WTC11 (cell line): ENCODE data around the gene SLC25A51. TPM values are rescaled to one million over a fixed set of nuclear protein-coding genes. Genes with fewer than 3 reads are reported as not detected.

ENCODE experiments used
- ATAC-seq: fragments of 200-7000 bp; cut with Tn5 transposase; 2 replicates; pipeline ENCODE4 v1.10.0; 2021; ENCODE audit warnings: mild to moderate bottlenecking, moderate library complexity
- CTCF ChIA-PET: fragments of 300-600 bp; sonication (Branson Sonifier 250); formaldehyde crosslinking; loops from one replicate; lab custom pipeline; 2021; ENCODE audit warnings: antibody characterized with exemption; lab: Charles Lee
- POLR2A ChIA-PET: fragments of 350-600 bp; sonication (Branson Sonifier 250); formaldehyde crosslinking; loops from one replicate; lab custom pipeline; 2021; ENCODE audit warnings: antibody characterized with exemption; lab: Charles Lee
- DNase-seq: peaks from one replicate; pipeline ENCODE4 v3.0.0; 2021; ENCODE audit warnings: low spot score
- H3K27ac Mint-ChIP-seq: 2 replicates; pipeline ENCODE4 v1.8.0; 2021; ENCODE audit warnings: mixed read lengths
- H3K27me3 Mint-ChIP-seq: 2 replicates; pipeline ENCODE4 v1.8.0; 2021; ENCODE audit warnings: low read depth, mild to moderate bottlenecking, moderate library complexity, mixed read lengths
- H3K36me3 Mint-ChIP-seq: 2 replicates; pipeline ENCODE4 v1.8.0; 2021; ENCODE audit warnings: mixed read lengths
- H3K4me1 Mint-ChIP-seq: 2 replicates; pipeline ENCODE4 v1.8.0; 2022; ENCODE audit warnings: mixed read lengths
- H3K4me3 Mint-ChIP-seq: 2 replicates; pipeline ENCODE4 v1.8.0; 2021; ENCODE audit warnings: mild to moderate bottlenecking, moderate library complexity, mixed read lengths
- H3K9me3 Mint-ChIP-seq: 2 replicates; pipeline ENCODE4 v1.8.0; 2021; ENCODE audit warnings: mixed read lengths
- CREB1 ChIP-seq: sonication (generic); formaldehyde crosslinking; IDR thresholded peaks from 2 replicates; pipeline ENCODE4 v1.8.0; 2023; ENCODE audit warnings: mild to moderate bottlenecking, missing genetic modification reagents
- EMX1 ChIP-seq: fragments of 250-450 bp; sonication (Bioruptor Pico); IDR thresholded peaks from 2 replicates; pipeline ENCODE4 v1.8.0; 2021; ENCODE audit warnings: mild to moderate bottlenecking
- FOXJ3 ChIP-seq: sonication (generic); formaldehyde crosslinking; IDR thresholded peaks from 2 replicates; pipeline ENCODE4 v1.9.0; 2021; ENCODE audit warnings: missing genetic modification reagents, mild to moderate bottlenecking, borderline replicate concordance
- FOXP1 ChIP-seq: sonication (generic); formaldehyde crosslinking; IDR thresholded peaks from 2 replicates; pipeline ENCODE4 v1.8.0; 2022; ENCODE audit warnings: missing genetic modification reagents, mild to moderate bottlenecking, moderate library complexity, borderline replicate concordance
- MYBL2 ChIP-seq: sonication (generic); formaldehyde crosslinking; IDR thresholded peaks from 2 replicates; pipeline ENCODE4 v1.8.1; 2023; ENCODE audit warnings: mild to moderate bottlenecking, moderate library complexity, missing genetic modification reagents
- NR2C2 ChIP-seq: sonication (generic); formaldehyde crosslinking; IDR thresholded peaks from 2 replicates; pipeline ENCODE4 v1.8.0; 2022; ENCODE audit warnings: mild to moderate bottlenecking, missing genetic modification reagents
- RELA ChIP-seq: sonication (generic); formaldehyde crosslinking; IDR thresholded peaks from 2 replicates; pipeline ENCODE4 v1.8.1; 2022; ENCODE audit warnings: missing genetic modification reagents, mild to moderate bottlenecking, borderline replicate concordance
- TEAD1 ChIP-seq: sonication (generic); formaldehyde crosslinking; IDR thresholded peaks from 2 replicates; pipeline ENCODE4 v1.8.0; 2022; ENCODE audit warnings: mild to moderate bottlenecking, missing genetic modification reagents
- ZBTB21 ChIP-seq: sonication (generic); formaldehyde crosslinking; IDR thresholded peaks from 2 replicates; pipeline ENCODE4 v1.8.1; 2023; ENCODE audit warnings: mild to moderate bottlenecking, missing genetic modification reagents, borderline replicate concordance
- ZNF219 ChIP-seq: sonication (generic); formaldehyde crosslinking; IDR thresholded peaks from 2 replicates; pipeline ENCODE4 v1.8.0; 2023; ENCODE audit warnings: missing genetic modification reagents, mild to moderate bottlenecking, borderline replicate concordance
- ZNF416 ChIP-seq: fragments of 250-450 bp; sonication (Bioruptor Pico); IDR thresholded peaks from 2 replicates; pipeline ENCODE4 v1.9.0; 2021; ENCODE audit warnings: mild to moderate bottlenecking, inconsistent platforms
- total RNA-seq: library from RNA; stranded (reverse); gene quantifications from 3 replicates; pipeline ENCODE4 v1.2.3, GENCODE V29; 2021
- TF ChIP-seq, protein P1 (sequence below): sonication (generic); formaldehyde crosslinking; IDR thresholded peaks from 2 replicates; pipeline ENCODE4 v1.8.0; 2022; ENCODE audit warnings: mild to moderate bottlenecking, missing genetic modification reagents
- TF ChIP-seq, protein P2 (sequence below): sonication (generic); formaldehyde crosslinking; IDR thresholded peaks from 2 replicates; pipeline ENCODE4 v1.8.0; 2023; ENCODE audit warnings: mild to moderate bottlenecking, missing genetic modification reagents
- TF ChIP-seq, protein P3 (sequence below): sonication (generic); formaldehyde crosslinking; IDR thresholded peaks from 2 replicates; pipeline ENCODE4 v1.8.1; 2023; ENCODE audit warnings: mild to moderate bottlenecking, missing genetic modification reagents
- TF ChIP-seq, protein P4 (sequence below): sonication (generic); formaldehyde crosslinking; conservative IDR thresholded peaks from 2 replicates; pipeline ENCODE4 v1.8.1; 2022; ENCODE audit warnings: mild to moderate bottlenecking, missing genetic modification reagents
- TF ChIP-seq, protein P5 (sequence below): sonication (generic); formaldehyde crosslinking; IDR thresholded peaks from 2 replicates; pipeline ENCODE4 v1.8.1; 2023; ENCODE audit warnings: mild to moderate bottlenecking, missing genetic modification reagents, moderate library complexity
- TF ChIP-seq, protein P6 (sequence below): fragments of 250-450 bp; sonication (Bioruptor Pico); IDR thresholded peaks from 2 replicates; pipeline ENCODE4 v1.8.0; 2021; ENCODE audit warnings: mild to moderate bottlenecking
- TF ChIP-seq, protein P7 (sequence below): fragments of 250-450 bp; sonication (Bioruptor Pico); IDR thresholded peaks from 2 replicates; pipeline ENCODE4 v1.9.0; 2021; ENCODE audit warnings: mild to moderate bottlenecking
- TF ChIP-seq, protein P8 (sequence below): sonication (generic); formaldehyde crosslinking; IDR thresholded peaks from 2 replicates; pipeline ENCODE4 v1.8.1; 2022; ENCODE audit warnings: mild to moderate bottlenecking, moderate library complexity, missing genetic modification reagents
- TF ChIP-seq, protein P9 (sequence below): sonication (generic); formaldehyde crosslinking; IDR thresholded peaks from 2 replicates; pipeline ENCODE4 v1.8.0; 2022; ENCODE audit warnings: mild to moderate bottlenecking, missing genetic modification reagents

Gene SLC25A51
- total RNA-seq, 1 experiment from 2014 or later = 15.4 TPM

DNA sequence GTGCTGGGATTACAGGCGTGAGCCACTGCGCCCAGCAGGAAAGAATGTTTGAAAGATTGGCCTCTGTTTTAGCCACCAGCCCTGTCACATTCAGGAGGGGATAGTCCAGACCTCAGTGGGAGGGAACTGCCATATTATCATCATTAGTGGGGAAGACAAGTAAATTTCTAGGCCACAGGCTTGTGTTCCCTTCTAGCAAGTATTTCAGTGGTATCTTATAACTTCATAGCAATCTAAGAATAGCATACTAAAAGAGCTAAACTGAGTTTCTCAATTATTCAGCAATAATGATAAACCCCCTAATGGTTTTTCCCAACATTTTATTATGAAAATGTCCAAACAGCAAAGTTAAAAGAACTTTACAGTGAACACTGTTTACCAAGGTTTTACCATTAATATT, 30.0 kb downstream of the SLC25A51 start:
- ChIA-PET CTCF (no interaction called here), POLR2A (no interaction called here)
- ATAC-seq (no peak), DNase-seq (no peak)
- Mint-ChIP-seq H3K4me1 (no peaks in the 10 kb centered on the region), H3K9me3 (peaks cover 23% of the 10 kb centered on the region), H3K27me3 (no peaks in the 10 kb centered on the region), H3K27ac (no peak overlapping the region), H3K36me3 (peaks cover 21% of the 10 kb centered on the region)
- TF ChIP-seq, protein P1, sequence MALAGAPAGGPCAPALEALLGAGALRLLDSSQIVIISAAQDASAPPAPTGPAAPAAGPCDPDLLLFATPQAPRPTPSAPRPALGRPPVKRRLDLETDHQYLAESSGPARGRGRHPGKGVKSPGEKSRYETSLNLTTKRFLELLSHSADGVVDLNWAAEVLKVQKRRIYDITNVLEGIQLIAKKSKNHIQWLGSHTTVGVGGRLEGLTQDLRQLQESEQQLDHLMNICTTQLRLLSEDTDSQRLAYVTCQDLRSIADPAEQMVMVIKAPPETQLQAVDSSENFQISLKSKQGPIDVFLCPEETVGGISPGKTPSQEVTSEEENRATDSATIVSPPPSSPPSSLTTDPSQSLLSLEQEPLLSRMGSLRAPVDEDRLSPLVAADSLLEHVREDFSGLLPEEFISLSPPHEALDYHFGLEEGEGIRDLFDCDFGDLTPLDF (CRISPR knock-in tag) = no peak
- TF ChIP-seq EMX1 = no peak
- TF ChIP-seq FOXP1 (CRISPR knock-in tag) = no peak
- TF ChIP-seq CREB1 (CRISPR knock-in tag) = no peak
- no peak for TF ChIP-seq ZNF219 (CRISPR knock-in tag)
- TF ChIP-seq, protein P2, sequence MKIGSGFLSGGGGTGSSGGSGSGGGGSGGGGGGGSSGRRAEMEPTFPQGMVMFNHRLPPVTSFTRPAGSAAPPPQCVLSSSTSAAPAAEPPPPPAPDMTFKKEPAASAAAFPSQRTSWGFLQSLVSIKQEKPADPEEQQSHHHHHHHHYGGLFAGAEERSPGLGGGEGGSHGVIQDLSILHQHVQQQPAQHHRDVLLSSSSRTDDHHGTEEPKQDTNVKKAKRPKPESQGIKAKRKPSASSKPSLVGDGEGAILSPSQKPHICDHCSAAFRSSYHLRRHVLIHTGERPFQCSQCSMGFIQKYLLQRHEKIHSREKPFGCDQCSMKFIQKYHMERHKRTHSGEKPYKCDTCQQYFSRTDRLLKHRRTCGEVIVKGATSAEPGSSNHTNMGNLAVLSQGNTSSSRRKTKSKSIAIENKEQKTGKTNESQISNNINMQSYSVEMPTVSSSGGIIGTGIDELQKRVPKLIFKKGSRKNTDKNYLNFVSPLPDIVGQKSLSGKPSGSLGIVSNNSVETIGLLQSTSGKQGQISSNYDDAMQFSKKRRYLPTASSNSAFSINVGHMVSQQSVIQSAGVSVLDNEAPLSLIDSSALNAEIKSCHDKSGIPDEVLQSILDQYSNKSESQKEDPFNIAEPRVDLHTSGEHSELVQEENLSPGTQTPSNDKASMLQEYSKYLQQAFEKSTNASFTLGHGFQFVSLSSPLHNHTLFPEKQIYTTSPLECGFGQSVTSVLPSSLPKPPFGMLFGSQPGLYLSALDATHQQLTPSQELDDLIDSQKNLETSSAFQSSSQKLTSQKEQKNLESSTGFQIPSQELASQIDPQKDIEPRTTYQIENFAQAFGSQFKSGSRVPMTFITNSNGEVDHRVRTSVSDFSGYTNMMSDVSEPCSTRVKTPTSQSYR = no peak
- TF ChIP-seq, protein P3, sequence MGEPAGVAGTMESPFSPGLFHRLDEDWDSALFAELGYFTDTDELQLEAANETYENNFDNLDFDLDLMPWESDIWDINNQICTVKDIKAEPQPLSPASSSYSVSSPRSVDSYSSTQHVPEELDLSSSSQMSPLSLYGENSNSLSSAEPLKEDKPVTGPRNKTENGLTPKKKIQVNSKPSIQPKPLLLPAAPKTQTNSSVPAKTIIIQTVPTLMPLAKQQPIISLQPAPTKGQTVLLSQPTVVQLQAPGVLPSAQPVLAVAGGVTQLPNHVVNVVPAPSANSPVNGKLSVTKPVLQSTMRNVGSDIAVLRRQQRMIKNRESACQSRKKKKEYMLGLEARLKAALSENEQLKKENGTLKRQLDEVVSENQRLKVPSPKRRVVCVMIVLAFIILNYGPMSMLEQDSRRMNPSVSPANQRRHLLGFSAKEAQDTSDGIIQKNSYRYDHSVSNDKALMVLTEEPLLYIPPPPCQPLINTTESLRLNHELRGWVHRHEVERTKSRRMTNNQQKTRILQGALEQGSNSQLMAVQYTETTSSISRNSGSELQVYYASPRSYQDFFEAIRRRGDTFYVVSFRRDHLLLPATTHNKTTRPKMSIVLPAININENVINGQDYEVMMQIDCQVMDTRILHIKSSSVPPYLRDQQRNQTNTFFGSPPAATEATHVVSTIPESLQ (CRISPR knock-in tag) = no peak
- TF ChIP-seq, protein P4, sequence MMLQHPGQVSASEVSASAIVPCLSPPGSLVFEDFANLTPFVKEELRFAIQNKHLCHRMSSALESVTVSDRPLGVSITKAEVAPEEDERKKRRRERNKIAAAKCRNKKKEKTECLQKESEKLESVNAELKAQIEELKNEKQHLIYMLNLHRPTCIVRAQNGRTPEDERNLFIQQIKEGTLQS = no peak
- no peak for TF ChIP-seq MYBL2 (CRISPR knock-in tag)
- TF ChIP-seq ZBTB21 = no peak
- TF ChIP-seq, protein P5, sequence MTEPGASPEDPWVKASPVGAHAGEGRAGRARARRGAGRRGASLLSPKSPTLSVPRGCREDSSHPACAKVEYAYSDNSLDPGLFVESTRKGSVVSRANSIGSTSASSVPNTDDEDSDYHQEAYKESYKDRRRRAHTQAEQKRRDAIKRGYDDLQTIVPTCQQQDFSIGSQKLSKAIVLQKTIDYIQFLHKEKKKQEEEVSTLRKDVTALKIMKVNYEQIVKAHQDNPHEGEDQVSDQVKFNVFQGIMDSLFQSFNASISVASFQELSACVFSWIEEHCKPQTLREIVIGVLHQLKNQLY (CRISPR knock-in tag) = no peak
- TF ChIP-seq ZNF416 (CRISPR knock-in tag) = no peak
- TF ChIP-seq, all 79 proteins: peak for 0
- H3K4me3 Mint-ChIP-seq = no peak overlapping the region

DNA sequence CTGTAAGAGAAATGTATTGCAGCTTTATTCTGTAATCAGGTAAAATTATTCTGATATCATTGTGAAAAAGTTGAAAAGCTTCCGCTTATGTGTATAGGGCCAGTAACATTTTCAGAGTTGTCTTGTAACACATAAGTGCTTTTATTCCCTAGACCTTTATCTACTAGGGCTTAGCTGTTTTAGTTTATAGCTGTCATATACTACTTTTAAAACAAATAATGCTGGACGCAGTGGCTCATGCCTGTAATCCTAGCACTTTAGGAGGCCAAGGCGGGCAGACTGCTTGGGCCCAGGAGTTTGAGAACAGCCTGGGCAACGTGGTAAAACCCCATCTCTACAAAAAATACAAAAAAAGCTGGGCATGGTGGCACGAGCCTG, 33.1 kb downstream of the SLC25A51 start:
- Mint-ChIP-seq H3K4me3 (no peak overlapping the region), H3K27me3 (no peaks in the 10 kb centered on the region), H3K27ac (no peak overlapping the region), H3K9me3 (peaks cover 6% of the 10 kb centered on the region), H3K4me1 (no peaks in the 10 kb centered on the region), H3K36me3 (peaks cover 5% of the 10 kb centered on the region)
- POLR2A ChIA-PET = interaction anchor here (0.6 kb wide), 2 partner anchors 86 to 767 kb away, joined by 4 read pairs; no protein-coding TSS in a partner anchor
- no peak for ATAC-seq
- DNase-seq = no peak
- CTCF ChIA-PET = interaction anchor here (0.8 kb wide), 1 partner anchor 522 kb away, joined by 3 read pairs; the partner anchor contains the start of gene ALDH1B1
- TF ChIP-seq, protein P6, sequence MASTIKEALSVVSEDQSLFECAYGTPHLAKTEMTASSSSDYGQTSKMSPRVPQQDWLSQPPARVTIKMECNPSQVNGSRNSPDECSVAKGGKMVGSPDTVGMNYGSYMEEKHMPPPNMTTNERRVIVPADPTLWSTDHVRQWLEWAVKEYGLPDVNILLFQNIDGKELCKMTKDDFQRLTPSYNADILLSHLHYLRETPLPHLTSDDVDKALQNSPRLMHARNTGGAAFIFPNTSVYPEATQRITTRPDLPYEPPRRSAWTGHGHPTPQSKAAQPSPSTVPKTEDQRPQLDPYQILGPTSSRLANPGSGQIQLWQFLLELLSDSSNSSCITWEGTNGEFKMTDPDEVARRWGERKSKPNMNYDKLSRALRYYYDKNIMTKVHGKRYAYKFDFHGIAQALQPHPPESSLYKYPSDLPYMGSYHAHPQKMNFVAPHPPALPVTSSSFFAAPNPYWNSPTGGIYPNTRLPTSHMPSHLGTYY (CRISPR knock-in tag) = no peak
- TF ChIP-seq, protein P7, sequence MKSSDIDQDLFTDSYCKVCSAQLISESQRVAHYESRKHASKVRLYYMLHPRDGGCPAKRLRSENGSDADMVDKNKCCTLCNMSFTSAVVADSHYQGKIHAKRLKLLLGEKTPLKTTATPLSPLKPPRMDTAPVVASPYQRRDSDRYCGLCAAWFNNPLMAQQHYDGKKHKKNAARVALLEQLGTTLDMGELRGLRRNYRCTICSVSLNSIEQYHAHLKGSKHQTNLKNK (CRISPR knock-in tag) = no peak
- TF ChIP-seq, protein P8, sequence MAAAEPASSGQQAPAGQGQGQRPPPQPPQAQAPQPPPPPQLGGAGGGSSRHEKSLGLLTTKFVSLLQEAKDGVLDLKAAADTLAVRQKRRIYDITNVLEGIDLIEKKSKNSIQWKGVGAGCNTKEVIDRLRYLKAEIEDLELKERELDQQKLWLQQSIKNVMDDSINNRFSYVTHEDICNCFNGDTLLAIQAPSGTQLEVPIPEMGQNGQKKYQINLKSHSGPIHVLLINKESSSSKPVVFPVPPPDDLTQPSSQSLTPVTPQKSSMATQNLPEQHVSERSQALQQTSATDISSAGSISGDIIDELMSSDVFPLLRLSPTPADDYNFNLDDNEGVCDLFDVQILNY (CRISPR knock-in tag) = no peak
- TF ChIP-seq, protein P9, sequence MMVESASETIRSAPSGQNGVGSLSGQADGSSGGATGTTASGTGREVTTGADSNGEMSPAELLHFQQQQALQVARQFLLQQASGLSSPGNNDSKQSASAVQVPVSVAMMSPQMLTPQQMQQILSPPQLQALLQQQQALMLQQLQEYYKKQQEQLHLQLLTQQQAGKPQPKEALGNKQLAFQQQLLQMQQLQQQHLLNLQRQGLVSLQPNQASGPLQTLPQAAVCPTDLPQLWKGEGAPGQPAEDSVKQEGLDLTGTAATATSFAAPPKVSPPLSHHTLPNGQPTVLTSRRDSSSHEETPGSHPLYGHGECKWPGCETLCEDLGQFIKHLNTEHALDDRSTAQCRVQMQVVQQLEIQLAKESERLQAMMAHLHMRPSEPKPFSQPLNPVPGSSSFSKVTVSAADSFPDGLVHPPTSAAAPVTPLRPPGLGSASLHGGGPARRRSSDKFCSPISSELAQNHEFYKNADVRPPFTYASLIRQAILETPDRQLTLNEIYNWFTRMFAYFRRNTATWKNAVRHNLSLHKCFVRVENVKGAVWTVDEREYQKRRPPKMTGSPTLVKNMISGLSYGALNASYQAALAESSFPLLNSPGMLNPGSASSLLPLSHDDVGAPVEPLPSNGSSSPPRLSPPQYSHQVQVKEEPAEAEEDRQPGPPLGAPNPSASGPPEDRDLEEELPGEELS (CRISPR knock-in tag) = no peak
- TF ChIP-seq FOXJ3 (CRISPR knock-in tag) (no peak), EMX1 (no peak), NR2C2 (no peak), TEAD1 (CRISPR knock-in tag) (no peak), RELA (no peak)
